Trophoblast cell (in vitro differentiated cells and primary cell): ENCODE results near the gene DGKD.
"Not testable (repeated sequence)": the region's sequence is repeated elsewhere in the genome, so short reads cannot be mapped to it uniquely, and the experiment has no call there.

Experiments
- DNase-seq, 2 donors: peaks; one replicate each; pipeline ENCODE4 v3.0.0-alpha.2; 2016
- H2AFZ ChIP-seq: 2 replicates; pipeline ENCODE4 v1.6.1; 2013; ENCODE audit warnings: low read length, moderate library complexity, mild to moderate bottlenecking; ENCODE audit not compliant: insufficient read depth, poor library complexity
- H2AK5ac ChIP-seq: 2 replicates; pipeline ENCODE4 v1.6.1; 2013; ENCODE audit warnings: mild to moderate bottlenecking, low read length
- H2BK120ac ChIP-seq: 2 replicates; pipeline ENCODE4 v1.6.1; 2013; ENCODE audit warnings: low read length, mild to moderate bottlenecking, moderate library complexity; ENCODE audit not compliant: insufficient read depth, poor library complexity
- H2BK12ac ChIP-seq: 2 replicates; pipeline ENCODE4 v1.6.1; 2013; ENCODE audit warnings: mild to moderate bottlenecking, low read length, moderate library complexity
- H2BK5ac ChIP-seq: 2 replicates; pipeline ENCODE4 v1.6.1; 2013; ENCODE audit warnings: low read length, low read depth, moderate library complexity, mild to moderate bottlenecking; ENCODE audit not compliant: poor library complexity
- H3K14ac ChIP-seq: 2 replicates; pipeline ENCODE4 v1.6.1; 2013; ENCODE audit warnings: mild to moderate bottlenecking, low read length
- H3K18ac ChIP-seq: 2 replicates; pipeline ENCODE4 v1.6.1; 2013; ENCODE audit warnings: mild to moderate bottlenecking, low read length
- H3K23ac ChIP-seq: 2 replicates; pipeline ENCODE4 v1.6.1; 2013; ENCODE audit warnings: low read length
- H3K27ac ChIP-seq: 2 replicates; pipeline ENCODE4 v1.5.1; 2013; ENCODE audit warnings: low read depth, mild to moderate bottlenecking, inconsistent platforms, low read length, moderate library complexity
- H3K27me3 ChIP-seq: 2 replicates; pipeline ENCODE4 v1.6.1; 2013; ENCODE audit warnings: inconsistent platforms, mild to moderate bottlenecking, low read length, moderate library complexity; ENCODE audit not compliant: insufficient read depth
- H3K36me3 ChIP-seq, 2 experiments: 1 replicate in 1 of 2; 2 replicates in 1 of 2; pipeline ENCODE4 v1.6.1; 2013; ENCODE audit warnings: low read length in 2 of 2, mild to moderate bottlenecking in 2 of 2, moderate library complexity in 1 of 2; ENCODE audit not compliant: insufficient read depth in 2 of 2, control insufficient read depth in 1 of 2
- H3K4ac ChIP-seq: 2 replicates; pipeline ENCODE4 v1.6.1; 2013; ENCODE audit warnings: low read depth, mild to moderate bottlenecking, low read length, moderate library complexity
- H3K4me1 ChIP-seq, 2 experiments: 1 replicate in 1 of 2; 2 replicates in 1 of 2; pipeline ENCODE4 v1.6.1; 2013; ENCODE audit warnings: low read length in 2 of 2, mild to moderate bottlenecking in 2 of 2, moderate library complexity in 1 of 2; ENCODE audit not compliant: insufficient read depth in 2 of 2, control insufficient read depth in 1 of 2
- H3K4me2 ChIP-seq: 2 replicates; pipeline ENCODE4 v1.6.1; 2013; ENCODE audit warnings: inconsistent platforms, mild to moderate bottlenecking, low read length, moderate library complexity
- H3K4me3 ChIP-seq: 2 replicates; pipeline ENCODE4 v1.5.1; 2013; ENCODE audit warnings: mild to moderate bottlenecking, low read depth, low read length, inconsistent platforms
- H3K79me1 ChIP-seq: one replicate; pipeline ENCODE4 v1.6.1; 2013; ENCODE audit warnings: low read length
- H3K79me2 ChIP-seq: 2 replicates; pipeline ENCODE4 v1.6.1; 2013; ENCODE audit warnings: low read length, mild to moderate bottlenecking; ENCODE audit not compliant: control insufficient read depth, insufficient read depth, poor library complexity
- H3K9ac ChIP-seq: 2 replicates; pipeline ENCODE4 v1.6.1; 2013; ENCODE audit warnings: mild to moderate bottlenecking, low read length
- H3K9me3 ChIP-seq: 2 replicates; pipeline ENCODE4 v1.6.1; 2013; ENCODE audit warnings: low read depth, mild to moderate bottlenecking, control low read depth, inconsistent platforms, low read length; ENCODE audit not compliant: insufficient read depth
- H4K12ac ChIP-seq: 2 replicates; pipeline ENCODE4 v1.6.1; 2013; ENCODE audit warnings: low read depth, mild to moderate bottlenecking, low read length, moderate library complexity
- H4K8ac ChIP-seq: 2 replicates; pipeline ENCODE4 v1.6.1; 2013; ENCODE audit warnings: low read depth, mild to moderate bottlenecking, low read length, moderate library complexity
- H4K91ac ChIP-seq: one replicate; pipeline ENCODE4 v1.6.1; 2013; ENCODE audit warnings: low read depth, mild to moderate bottlenecking, low read length, moderate library complexity
- WGBS: extraction: QIAGEN DNeasy Blood & Tissue Kit; methylation state at CpG from one replicate; pipeline ENCODE4 v1.1.7; 2013; ENCODE audit warnings: missing lambda C conversion rate; ENCODE audit not compliant: insufficient read length, insufficient coverage; ENCODE audit errors: extremely low coverage; 5-methylcytosine and 5-hydroxymethylcytosine counted together

DGKD gene

DNA sequence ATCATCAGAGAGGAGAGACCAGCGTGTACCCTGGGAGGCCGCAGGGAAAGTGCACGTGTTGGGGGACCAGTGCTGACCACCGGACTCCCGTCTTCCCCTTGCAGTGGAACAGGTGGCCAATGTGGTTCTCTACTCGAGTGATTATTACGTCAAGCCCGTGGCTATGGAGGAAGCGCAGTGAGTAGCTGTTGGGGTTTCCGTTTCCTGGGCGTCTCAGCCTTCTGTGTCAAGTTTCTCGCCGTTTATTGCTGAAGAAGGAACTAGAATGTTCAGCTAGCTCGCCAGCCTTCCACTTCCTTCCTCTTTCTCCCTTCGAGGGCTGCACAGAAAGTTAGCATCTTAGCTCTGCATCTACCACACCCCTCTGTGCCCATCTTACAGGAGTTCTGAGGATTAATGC is 22.8 kb upstream of the DGKD start:
- Histone ChIP-seq H3K4me3 (no peak overlapping the region), H3K27me3 (no peaks in the 10 kb centered on the region), H3K14ac (no peak overlapping the region), H3K9me3 (peaks cover 6% of the 10 kb centered on the region), H3K27ac (no peak overlapping the region), H3K79me1 (no peaks in the 10 kb centered on the region), H3K4ac (no peak overlapping the region), H4K12ac (no peak overlapping the region), H4K91ac (no peak overlapping the region), H4K8ac (no peak overlapping the region), H3K79me2 (no peaks in the 10 kb centered on the region), H3K18ac (no peak overlapping the region), H2BK120ac (no peak overlapping the region), H3K36me3 (no peaks in the 10 kb centered on the region), H3K4me1 (peaks cover 2 to 3% of the 10 kb centered on the region in 2 experiments), H2AK5ac (no peak overlapping the region), H3K4me2 (no peak overlapping the region), H3K23ac (no peak overlapping the region), H2AFZ (no peak overlapping the region), H2BK12ac (no peak overlapping the region), H2BK5ac (no peak overlapping the region), H3K9ac (no peak overlapping the region)
- WGBS, result no CpG with 5 or more reads among the region's 15 CpGs
- peak in 1 of 2 donors; percentile 30 for DNase-seq

GRCh38 chr2:233332125-233332524 is 22.2 kb upstream of the DGKD start:
- H3K9me3 ChIP-seq, result peaks cover 6% of the 10 kb centered on the region
- no peak overlapping the region for H3K23ac ChIP-seq
- H3K27ac ChIP-seq, result no peak overlapping the region
- H2AK5ac ChIP-seq, result no peak overlapping the region
- peaks cover 2 to 3% of the 10 kb centered on the region in 2 experiments for H3K4me1 ChIP-seq
- H3K18ac ChIP-seq, result no peak overlapping the region
- no peak overlapping the region for H2BK120ac ChIP-seq
- no peaks in the 10 kb centered on the region for H3K79me1 ChIP-seq
- H2BK12ac ChIP-seq, result no peak overlapping the region
- no peaks in the 10 kb centered on the region for H3K79me2 ChIP-seq
- DNase-seq, result no peak
- H3K36me3 ChIP-seq, result no peaks in the 10 kb centered on the region
- H3K27me3 ChIP-seq, result no peaks in the 10 kb centered on the region
- no peak overlapping the region for H3K4me2 ChIP-seq
- H2BK5ac ChIP-seq, result no peak overlapping the region
- no peak overlapping the region for H3K4ac ChIP-seq
- H2AFZ ChIP-seq, result no peak overlapping the region
- no peak overlapping the region for H3K14ac ChIP-seq
- no peak overlapping the region for H4K12ac ChIP-seq
- H3K4me3 ChIP-seq, result no peak overlapping the region
- H3K9ac ChIP-seq, result no peak overlapping the region
- H4K91ac ChIP-seq, result no peak overlapping the region
- no peak overlapping the region for H4K8ac ChIP-seq
- WGBS, result no CpG with 5 or more reads among the region's 4 CpGs

GRCh38 chr2:233334915-233335314 is 19.4 kb upstream of the DGKD start:
- no peak overlapping the region for H2AFZ ChIP-seq
- H4K12ac ChIP-seq, result no peak overlapping the region
- no CpG with 5 or more reads among the region's 11 CpGs for WGBS
- H3K27ac ChIP-seq, result no peak overlapping the region
- no peak overlapping the region for H2AK5ac ChIP-seq
- no peak overlapping the region for H4K91ac ChIP-seq
- no peaks in the 10 kb centered on the region for H3K79me2 ChIP-seq
- no peak overlapping the region for H3K4me3 ChIP-seq
- no peak overlapping the region for H2BK120ac ChIP-seq
- H2BK5ac ChIP-seq, result no peak overlapping the region
- no peak overlapping the region for H3K4ac ChIP-seq
- H3K18ac ChIP-seq, result no peak overlapping the region
- no peak overlapping the region for H3K14ac ChIP-seq
- no peak overlapping the region for H4K8ac ChIP-seq
- H3K79me1 ChIP-seq, result no peaks in the 10 kb centered on the region
- H3K4me2 ChIP-seq, result no peak overlapping the region
- H2BK12ac ChIP-seq, result no peak overlapping the region
- peaks cover 3% of the 10 kb centered on the region for H3K9me3 ChIP-seq
- H3K23ac ChIP-seq, result no peak overlapping the region
- H3K36me3 ChIP-seq, result no peaks in the 10 kb centered on the region
- no peak for DNase-seq
- peaks cover 0 to under 1% of the 10 kb centered on the region in 2 experiments for H3K4me1 ChIP-seq
- no peak overlapping the region for H3K9ac ChIP-seq
- no peaks in the 10 kb centered on the region for H3K27me3 ChIP-seq

DNA sequence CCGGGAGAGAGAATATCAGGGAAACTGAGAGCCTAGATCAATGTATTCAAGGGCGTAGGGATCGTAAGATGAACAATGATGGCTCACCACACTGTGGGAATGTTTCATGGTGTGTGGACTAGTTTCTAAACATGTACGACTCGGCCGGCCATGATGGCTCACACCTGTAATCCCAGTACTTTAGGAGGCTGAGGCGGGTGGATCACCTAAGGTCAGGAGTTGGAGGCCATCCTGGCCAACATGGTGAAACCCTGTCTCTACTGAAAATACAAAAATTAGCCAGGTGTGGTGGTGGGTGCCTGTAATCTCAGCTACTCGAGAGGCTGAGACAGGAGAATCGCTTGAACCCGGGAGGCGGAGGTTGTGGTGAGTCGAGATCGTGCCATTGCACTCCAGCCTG is 18.2 kb upstream of the DGKD start:
- not testable (repeated sequence) for H4K91ac ChIP-seq, DNase-seq, H4K12ac ChIP-seq, H3K27ac ChIP-seq, H3K18ac ChIP-seq, H3K9ac ChIP-seq, H3K79me1 ChIP-seq, H2BK12ac ChIP-seq, H3K79me2 ChIP-seq, H2BK120ac ChIP-seq, H3K4ac ChIP-seq, H3K23ac ChIP-seq, H2BK5ac ChIP-seq, H3K14ac ChIP-seq, H3K36me3 ChIP-seq, H2AFZ ChIP-seq, H3K9me3 ChIP-seq, H3K4me2 ChIP-seq, H4K8ac ChIP-seq, H3K4me1 ChIP-seq, H2AK5ac ChIP-seq, H3K27me3 ChIP-seq, H3K4me3 ChIP-seq
- WGBS, result no CpG with 5 or more reads among the region's 13 CpGs
